Tibial artery (tissue), 4 donors: ENCODE measurements around the gene CDC42EP4.

Experiments
- DNase-seq, 2 donors: peaks; one replicate each; pipeline ENCODE4 v3.0.0-alpha.2; 2019
- H3K27ac ChIP-seq, 2 donors: fragments of 200-600 bp; sonication (generic) in 1 of 2; 1 replicate in 1 of 2; 2 replicates in 1 of 2; pipeline ENCODE4 v1.5.1; 2018 to 2019; ENCODE audit warnings: mild to moderate bottlenecking in 1 of 2
- H3K27me3 ChIP-seq, 2 donors: fragments of 200-600 bp; sonication (generic) in 1 of 2; one replicate each; pipeline versions ENCODE4 v1.5.1 to v1.6.0; 2016 to 2019
- H3K36me3 ChIP-seq, 3 donors: fragments of 200-600 bp; sonication (generic) in 2 of 3; one replicate each; pipeline ENCODE4 v1.5.1; 2016 to 2019; ENCODE audit warnings: mild to moderate bottlenecking in 2 of 3
- H3K4me1 ChIP-seq, 4 donors: fragments of 200-600 bp; sonication (generic) in 2 of 4; 1 replicate in 3 of 4; 2 replicates in 1 of 4; pipeline ENCODE4 v1.5.1; 2016 to 2019
- H3K4me3 ChIP-seq, 2 donors: fragments of 200-600 bp; sonication (generic) in 1 of 2; 1 replicate in 1 of 2; 2 replicates in 1 of 2; pipeline ENCODE4 v1.5.1; 2018 to 2019; ENCODE audit warnings: mild to moderate bottlenecking in 2 of 2
- H3K9me3 ChIP-seq, 3 donors: fragments of 200-600 bp; sonication (generic) in 1 of 3; one replicate each; pipeline ENCODE4 v1.5.1; 2016 to 2019
- intact Hi-C: fragments of 100-400 bp; cut with DNase I; formaldehyde crosslinking; loops from one replicate; pipeline ENCODE4 v1.15.0; 2023; ENCODE audit warnings: low total_unique reads
- TF ChIP-seq, protein P1 (sequence below), 2 experiments: fragments of 200-600 bp in 1 of 2; fragments of 450-650 bp in 1 of 2; IDR thresholded peaks; one replicate each; pipeline ENCODE4 v1.5.1; 2017 to 2019; ENCODE audit warnings: antibody characterized with exemption in 2 of 2, mild to moderate bottlenecking in 1 of 2, moderate library complexity in 1 of 2

CDC42EP4 gene

GRCh38 chr17:73285916-73286862 is 25.6 kb downstream of the CDC42EP4 start:
- Histone ChIP-seq H3K4me3 (no peak overlapping the region), H3K9me3 (no peaks in the 10 kb centered on the region), H3K4me1 (peaks cover 0 to 86% (median 73%) of the 10 kb centered on the region in 4 donors), H3K27ac (peak overlapping the region; percentile 76 to 87), H3K27me3 (no peaks in the 10 kb centered on the region), H3K36me3 (peaks cover 12 to 34% (median 16%) of the 10 kb centered on the region in 3 donors)
- TF ChIP-seq, protein P1, sequence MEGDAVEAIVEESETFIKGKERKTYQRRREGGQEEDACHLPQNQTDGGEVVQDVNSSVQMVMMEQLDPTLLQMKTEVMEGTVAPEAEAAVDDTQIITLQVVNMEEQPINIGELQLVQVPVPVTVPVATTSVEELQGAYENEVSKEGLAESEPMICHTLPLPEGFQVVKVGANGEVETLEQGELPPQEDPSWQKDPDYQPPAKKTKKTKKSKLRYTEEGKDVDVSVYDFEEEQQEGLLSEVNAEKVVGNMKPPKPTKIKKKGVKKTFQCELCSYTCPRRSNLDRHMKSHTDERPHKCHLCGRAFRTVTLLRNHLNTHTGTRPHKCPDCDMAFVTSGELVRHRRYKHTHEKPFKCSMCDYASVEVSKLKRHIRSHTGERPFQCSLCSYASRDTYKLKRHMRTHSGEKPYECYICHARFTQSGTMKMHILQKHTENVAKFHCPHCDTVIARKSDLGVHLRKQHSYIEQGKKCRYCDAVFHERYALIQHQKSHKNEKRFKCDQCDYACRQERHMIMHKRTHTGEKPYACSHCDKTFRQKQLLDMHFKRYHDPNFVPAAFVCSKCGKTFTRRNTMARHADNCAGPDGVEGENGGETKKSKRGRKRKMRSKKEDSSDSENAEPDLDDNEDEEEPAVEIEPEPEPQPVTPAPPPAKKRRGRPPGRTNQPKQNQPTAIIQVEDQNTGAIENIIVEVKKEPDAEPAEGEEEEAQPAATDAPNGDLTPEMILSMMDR (IDR thresholded peaks at IDR 0.05) = no peak
- intact Hi-C loops = no loop called here
- DNase-seq = no peak

GRCh38 chr17:73285603-73285908 is 26.2 kb downstream of the CDC42EP4 start:
- Histone ChIP-seq H3K4me3 (no peak overlapping the region), H3K9me3 (no peaks in the 10 kb centered on the region), H3K36me3 (peaks cover 12 to 34% (median 16%) of the 10 kb centered on the region in 3 donors), H3K27ac (peak overlapping the region; percentile 76 to 87), H3K27me3 (no peaks in the 10 kb centered on the region), H3K4me1 (peaks cover 0 to 79% (median 67%) of the 10 kb centered on the region in 4 donors)
- no peak for DNase-seq
- intact Hi-C loops = no loop called here
- TF ChIP-seq, protein P1 (IDR thresholded peaks at IDR 0.05) = no peak

DNA sequence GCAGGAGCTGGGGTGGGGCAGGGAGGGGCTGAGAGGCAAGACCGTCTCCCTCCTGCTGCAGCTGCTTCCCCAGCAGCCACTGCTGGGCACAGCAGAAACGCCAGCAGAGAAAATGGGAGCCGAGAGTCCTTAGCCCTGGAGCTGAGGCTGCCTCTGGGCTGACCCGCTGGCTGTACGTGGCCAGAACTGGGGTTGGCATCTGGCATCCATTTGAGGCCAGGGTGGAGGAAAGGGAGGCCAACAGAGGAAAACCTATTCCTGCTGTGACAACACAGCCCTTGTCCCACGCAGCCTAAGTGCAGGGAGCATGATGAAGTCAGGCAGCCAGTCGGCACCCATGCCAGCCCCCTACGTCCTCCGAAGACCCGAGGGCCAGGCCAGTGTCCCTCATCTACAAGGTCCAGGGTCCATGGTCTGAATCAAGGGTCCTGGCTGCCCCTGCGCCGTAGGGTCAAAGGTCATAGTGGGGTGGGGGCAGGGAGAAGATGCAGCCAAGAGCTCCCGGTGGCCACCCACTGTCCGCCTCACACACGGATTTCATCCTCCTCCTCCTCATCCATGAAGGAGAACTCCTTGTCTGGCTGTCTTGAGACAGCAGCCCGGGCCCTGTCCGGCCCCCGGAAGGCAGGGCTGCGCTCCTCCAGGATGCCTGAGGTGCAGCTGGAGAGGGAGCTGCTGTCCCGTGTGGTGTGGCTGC is 26.7 kb downstream of the CDC42EP4 start:
- H3K27me3 ChIP-seq = no peaks in the 10 kb centered on the region
- no peak overlapping the region for H3K4me3 ChIP-seq
- peak overlapping the region; percentile 76 to 87 for H3K27ac ChIP-seq
- intact Hi-C loops = no loop called here
- TF ChIP-seq, protein P1 (IDR thresholded peaks at IDR 0.05) = no peak
- H3K9me3 ChIP-seq = no peaks in the 10 kb centered on the region
- peaks cover 0 to 74% (median 62%) of the 10 kb centered on the region in 4 donors for H3K4me1 ChIP-seq
- H3K36me3 ChIP-seq = peaks cover 12 to 34% (median 16%) of the 10 kb centered on the region in 3 donors
- no peak for DNase-seq

DNA sequence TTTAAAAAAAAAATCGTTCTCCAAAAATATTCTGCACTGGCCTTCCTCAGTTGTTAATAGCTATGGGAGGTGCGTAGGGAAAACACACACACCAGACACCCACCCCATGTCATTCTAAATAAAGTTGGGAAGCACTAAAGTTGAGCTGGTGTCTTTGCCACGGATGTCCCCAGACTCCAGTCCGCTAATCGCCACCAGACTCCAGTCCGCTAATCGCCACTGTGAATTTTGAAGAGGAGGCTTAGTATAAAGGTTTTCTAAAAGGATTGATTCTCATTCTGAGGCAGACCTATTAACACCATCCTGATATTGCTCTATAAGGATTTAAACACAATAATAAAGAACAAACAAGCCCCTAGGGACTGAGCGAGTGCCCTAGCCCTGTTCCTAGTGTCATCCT is 27.4 kb downstream of the CDC42EP4 start:
- no peaks in the 10 kb centered on the region for H3K27me3 ChIP-seq
- intact Hi-C loops = no loop called here
- no peak overlapping the region for H3K4me3 ChIP-seq
- H3K4me1 ChIP-seq = peaks cover 0 to 69% (median 58%) of the 10 kb centered on the region in 4 donors
- peak overlapping the region; percentile 76 to 87 for H3K27ac ChIP-seq
- TF ChIP-seq, protein P1 (IDR thresholded peaks at IDR 0.05) = no peak
- no peaks in the 10 kb centered on the region for H3K9me3 ChIP-seq
- H3K36me3 ChIP-seq = peaks cover 12 to 34% (median 16%) of the 10 kb centered on the region in 3 donors
- no peak for DNase-seq

GRCh38 chr17:73283841-73284282 is 27.9 kb downstream of the CDC42EP4 start:
- Histone ChIP-seq H3K4me1 (peaks cover under 1 to 69% (median 58%) of the 10 kb centered on the region in 4 donors), H3K27me3 (no peaks in the 10 kb centered on the region), H3K36me3 (peaks cover 12 to 34% (median 16%) of the 10 kb centered on the region in 3 donors), H3K9me3 (no peaks in the 10 kb centered on the region), H3K4me3 (no peak overlapping the region), H3K27ac (peak overlapping the region; percentile 76 to 87)
- TF ChIP-seq, protein P1 (IDR thresholded peaks at IDR 0.05) = no peak
- peak; percentile 80 to 87 for DNase-seq
- intact Hi-C loops = no loop called here
